GM21515 (cell line): ENCODE measurements around the gene CFAP45.

Experiments used
- ATAC-seq: cut with Tn5 transposase; IDR thresholded peaks from one replicate; pipeline ENCODE4 v1.9.1; 2021; ENCODE audit not compliant: unreplicated experiment

CFAP45 gene

DNA sequence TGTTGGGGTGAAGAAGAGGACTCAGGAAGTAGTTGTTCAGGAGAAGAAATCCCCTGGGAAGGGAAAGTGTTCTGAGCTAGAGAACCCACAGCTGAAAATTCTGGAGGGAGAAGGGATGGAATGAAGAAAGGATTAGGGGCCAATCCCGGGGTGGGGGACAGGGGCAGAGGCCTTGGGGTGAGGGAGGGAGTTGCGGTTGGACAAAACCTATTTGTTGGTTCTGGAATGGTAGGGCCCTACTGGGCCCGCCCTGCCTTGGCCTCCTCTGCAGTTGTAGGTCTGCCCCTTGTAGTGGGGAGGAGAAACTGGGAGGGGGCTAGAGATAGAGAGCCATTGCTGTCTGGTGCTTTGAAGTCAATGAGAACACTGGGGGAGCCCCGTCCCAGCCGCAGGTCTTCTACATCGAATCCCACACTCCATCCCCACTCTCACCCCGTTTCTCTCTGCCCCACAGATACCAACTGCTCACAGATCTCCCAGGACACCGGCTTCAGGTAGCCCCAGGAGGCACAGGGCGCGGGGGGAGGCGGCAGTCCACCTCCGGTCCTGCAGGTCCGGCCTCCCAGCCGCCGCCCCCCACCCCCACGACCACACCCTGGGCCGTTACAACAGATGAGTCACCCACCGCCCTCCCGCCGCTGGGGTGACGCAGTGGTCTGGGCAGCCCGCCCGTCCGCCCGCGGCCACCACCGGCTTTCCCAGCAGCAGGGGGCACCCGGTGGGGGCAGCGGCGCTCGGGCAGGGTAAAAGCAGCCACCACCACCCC, 24.2 kb upstream of the CFAP45 start:
- no peak for ATAC-seq

DNA sequence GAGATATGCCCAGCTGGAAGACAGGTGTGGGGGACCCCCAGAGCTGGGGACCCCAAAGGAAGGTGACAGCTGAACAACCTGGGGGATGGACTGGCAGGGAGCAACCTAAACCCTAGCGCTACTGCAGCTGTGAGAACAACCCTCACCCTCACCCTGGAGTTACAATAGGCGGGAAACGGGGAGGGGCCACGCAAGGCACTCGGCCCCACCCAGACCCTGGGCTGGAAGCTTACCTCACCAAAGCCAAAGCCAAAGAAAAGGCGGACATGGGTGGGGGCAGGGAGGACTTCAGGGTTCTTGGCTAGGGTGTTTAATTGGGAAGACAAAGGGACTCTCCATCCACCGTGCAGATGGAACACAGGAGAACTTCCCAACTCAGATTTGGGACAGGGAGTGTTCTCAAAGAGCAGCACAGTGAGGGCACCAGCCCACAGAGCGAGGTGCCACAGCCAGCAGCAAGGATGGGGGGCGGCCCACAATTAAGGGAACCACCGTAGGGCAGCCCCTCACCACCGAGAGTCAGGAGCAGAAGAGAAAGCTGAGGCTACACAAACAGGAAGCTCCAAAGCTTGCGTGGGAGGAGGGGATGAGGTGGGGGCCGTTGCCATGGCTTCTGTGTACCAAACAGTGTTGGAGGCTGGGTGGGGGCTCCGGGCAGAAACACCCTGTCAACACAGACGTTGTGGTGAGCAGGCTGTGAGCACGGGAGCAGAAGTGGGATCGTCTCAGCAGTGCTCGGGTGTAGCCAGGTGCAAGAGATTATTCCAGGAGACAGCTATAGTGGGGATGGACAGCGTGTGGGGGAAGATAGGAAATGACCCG, 23.4 kb upstream of the CFAP45 start:
- peak; percentile 35 for ATAC-seq

DNA sequence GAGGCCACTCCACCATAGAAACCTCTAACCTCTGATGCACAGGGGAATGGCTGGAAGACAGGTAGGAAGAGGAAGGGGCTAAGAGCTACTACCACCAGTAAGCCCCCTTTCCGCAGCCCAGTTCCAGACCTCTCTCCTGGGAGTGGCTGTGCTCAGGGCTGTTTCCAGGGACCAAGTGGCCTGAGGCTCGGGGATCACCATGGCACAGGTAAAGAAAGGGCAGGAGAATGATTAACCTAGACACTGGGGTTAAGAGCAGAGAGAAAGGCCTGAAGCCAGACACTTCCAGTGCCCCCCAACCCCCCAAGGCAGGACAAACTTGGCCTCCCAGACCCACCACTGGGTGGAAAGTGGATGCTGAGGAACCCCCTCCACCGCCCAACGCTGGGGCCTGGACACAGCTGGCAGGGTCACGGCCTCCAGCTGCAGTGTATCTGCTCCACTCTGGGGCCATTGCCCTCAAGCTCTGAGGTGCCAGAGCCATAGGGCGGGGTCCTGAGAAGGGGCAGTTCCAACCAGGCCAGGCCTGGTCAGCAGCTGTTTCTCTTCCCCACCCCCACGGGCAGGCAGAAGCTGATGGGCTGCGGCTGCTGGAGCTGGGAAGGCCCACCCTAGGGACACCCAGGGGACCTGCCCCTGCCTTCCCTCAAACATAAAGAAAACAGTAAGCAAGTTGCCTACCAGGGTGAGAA, 22.7 kb upstream of the CFAP45 start:
- no peak for ATAC-seq

DNA sequence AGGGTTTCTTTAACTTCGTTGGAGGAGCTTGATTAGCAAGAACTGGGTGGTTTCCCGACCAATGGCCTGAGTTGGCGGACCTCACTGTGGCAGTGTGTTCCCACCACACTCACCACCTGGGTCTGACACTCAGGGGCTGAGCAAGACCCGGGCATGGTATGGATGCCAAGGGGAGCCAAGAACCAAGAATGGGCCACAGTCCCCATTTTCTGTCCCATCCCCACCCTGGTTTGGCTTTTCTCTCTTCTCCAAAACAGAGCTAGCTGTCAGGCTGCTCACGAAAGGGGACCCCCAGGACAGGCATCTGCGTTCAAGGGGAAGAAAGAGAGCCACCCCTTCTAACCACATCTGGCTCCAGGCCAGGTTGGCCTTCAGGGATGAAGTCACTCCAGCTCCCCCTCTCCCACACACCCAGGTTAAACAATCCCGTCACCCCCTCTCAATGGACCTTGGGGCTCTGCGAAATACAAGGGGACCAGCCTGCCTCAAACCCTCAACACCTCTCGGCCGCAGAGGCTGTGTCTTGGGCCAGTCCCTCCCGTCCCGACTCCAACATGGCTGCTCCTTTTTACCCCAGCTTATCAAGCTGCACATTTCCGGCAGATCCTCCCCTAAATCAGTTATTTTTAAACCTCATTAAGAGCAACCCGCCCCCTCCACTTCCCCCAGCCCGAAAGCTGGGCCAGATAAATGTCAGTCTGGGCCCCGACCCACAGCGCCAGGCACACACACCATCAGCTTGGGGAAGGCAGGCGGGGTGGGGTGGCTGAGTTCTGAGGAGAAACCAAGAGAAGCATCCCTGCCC, 21.9 kb upstream of the CFAP45 start:
- ATAC-seq = no peak

DNA sequence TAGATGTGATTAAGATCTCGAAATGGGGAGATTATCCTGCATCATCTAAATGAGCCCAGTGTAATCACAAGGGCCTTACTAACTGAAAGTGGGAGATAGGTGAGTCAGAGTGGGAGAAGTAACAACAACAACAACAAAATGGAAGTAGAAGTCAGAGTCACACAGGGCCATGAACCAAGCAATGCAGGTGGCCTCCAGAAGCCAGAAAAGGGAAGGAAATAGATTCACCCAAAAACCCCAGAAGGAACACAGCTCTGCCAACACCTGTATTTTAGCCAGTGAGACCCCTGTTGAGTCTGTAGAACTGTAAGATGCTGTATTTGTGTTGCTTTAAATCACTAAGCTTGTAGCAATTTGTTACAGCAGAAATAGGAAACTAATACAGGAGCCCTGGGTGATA, 21.3 kb upstream of the CFAP45 start:
- peak; percentile 28 for ATAC-seq

DNA sequence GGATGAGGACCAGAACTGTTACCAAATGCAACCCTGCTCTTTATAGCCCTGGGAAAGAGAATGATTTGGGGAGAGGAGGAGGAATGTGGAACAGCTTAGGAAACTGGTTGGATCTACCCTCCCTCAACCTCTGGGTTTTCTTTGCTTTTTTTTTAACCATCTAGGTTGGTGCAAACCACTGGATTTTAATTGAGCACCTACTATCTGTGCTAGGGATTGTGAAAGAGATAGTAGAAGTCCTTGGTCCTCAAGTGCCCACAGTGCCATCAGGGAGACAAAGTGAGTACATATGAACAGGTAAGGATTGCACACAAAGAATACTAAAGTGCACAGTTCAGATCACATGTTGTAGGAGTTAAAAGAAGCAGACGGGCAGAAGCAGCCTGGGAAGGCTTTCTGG, 20.7 kb upstream of the CFAP45 start:
- no peak for ATAC-seq

DNA sequence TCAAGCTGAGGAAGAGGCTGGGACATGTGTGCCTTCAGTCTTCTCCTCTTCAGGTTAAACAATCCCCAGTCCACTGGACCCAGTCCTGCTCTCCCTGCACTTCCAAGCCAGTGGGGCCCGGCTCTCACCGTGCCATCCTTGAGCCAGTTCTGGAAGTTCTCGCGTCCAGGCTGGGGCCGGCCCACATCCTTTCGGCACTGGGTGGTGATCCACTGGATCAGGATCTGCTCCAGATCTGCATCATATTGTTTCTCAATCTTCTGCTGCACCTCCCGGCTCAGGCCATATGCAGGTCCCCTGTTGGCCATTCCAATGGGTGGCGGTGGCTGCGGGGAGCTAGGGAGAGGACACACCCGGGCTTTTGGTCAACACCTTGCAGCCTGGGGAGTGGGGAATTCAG, 20.2 kb upstream of the CFAP45 start:
- no peak for ATAC-seq

DNA sequence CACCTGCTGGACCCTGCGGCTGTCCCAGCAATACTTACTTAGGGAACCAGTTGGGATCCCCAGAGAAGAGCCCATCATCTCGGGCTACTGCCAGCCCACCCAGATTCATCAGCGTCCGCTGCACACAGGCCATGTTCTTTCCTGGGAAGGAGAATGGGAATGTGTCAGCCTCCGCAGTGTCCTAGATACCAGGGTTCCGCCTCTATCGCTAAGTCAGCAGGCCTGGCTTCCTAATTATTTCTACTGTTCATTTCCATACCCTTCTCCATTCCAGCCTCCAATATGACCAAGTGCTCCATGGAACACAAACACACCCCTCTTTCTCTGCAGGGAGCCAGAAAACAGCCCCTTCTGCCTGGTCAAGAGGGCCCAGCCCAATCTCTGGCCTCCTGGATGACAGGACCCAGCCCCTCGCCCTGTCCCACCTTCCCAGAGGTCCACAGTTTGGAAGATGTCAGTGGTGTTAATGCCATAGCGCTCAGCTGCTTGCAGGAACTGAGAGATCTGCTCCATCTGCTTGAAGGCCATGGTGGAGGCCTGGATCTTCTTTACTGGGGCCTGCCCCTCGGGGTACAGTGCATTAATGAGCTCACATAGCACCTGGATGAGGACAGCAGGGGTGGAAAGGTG, 19.4 kb upstream of the CFAP45 start:
- no peak for ATAC-seq

DNA sequence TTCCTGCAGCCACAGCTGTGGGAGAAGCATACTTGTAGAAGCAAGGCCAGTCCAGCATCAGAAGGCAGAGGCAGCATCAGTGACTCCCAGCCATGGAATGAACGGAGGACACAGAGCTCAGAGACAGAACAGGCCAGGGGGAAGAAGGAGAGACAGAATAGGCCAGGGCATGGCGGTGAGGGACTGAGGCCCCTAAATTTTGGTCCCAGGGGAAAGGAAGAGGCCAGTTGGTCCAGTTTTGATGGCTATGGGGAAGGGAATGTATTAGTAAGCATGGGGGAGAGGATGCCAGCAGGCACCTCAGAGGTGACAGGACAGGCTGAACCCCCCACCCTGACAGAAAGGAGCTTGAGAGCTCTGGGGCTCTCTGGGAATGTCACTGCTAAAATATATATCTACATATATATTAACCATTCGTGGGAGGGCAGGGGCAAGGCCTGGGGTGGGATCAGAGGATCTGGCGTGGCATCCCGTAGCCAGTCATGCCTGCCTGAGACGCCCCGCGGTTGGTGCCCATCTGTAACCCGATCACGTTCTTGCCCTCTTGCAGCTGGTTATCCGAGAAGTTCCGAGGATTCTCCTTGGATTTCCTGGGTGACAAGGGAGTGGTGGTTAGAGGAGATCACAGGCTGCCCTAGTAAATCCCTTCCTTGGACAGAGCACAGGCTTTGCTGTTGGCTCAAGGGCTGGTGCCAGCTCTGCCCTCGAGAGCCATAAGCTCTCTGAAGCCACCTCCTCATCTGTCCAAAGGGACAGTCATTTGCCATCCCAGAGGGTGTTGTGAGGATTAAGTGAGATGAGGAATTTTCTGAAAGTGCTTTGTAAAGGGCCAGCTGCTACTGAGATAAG, 18.6 kb upstream of the CFAP45 start:
- no peak for ATAC-seq

DNA sequence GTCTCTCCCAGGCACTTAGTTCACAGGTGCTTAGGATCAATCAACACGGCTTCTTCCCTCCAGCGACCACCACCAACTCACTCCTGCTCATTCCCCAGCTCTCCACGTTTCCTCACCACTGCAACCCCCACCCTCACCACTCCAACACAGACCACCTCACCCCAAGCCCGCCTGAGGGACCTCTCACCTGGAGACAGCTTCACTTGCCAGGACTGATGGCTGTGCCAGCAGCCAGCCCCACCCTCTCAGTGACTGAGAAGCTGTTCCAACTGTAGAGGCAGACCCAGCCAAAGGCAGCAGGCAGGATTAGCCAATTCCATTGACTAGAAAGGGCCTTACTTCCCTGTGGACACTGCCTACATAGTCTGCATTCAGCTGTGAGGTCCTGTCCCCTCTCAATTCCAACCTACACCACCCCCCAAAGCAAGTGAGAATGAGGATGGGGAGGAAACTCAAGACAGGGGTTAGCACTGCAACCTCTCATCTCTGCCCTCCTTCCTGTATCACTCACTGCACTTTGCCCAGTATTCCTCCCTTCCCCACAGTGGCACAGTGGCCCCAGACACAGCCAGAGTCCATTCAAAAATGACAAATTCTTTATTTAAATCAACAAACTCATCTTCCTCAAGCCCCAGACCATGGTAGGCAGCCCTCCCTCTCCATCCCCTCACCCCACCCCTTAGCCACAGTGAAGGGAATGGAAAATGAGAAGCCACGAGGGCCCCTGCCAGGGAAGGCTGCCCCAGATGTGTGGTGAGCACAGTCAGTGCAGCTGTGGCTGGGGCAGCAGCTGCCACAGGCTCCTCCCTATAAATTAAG, 17.8 kb upstream of the CFAP45 start:
- ATAC-seq = no peak

DNA sequence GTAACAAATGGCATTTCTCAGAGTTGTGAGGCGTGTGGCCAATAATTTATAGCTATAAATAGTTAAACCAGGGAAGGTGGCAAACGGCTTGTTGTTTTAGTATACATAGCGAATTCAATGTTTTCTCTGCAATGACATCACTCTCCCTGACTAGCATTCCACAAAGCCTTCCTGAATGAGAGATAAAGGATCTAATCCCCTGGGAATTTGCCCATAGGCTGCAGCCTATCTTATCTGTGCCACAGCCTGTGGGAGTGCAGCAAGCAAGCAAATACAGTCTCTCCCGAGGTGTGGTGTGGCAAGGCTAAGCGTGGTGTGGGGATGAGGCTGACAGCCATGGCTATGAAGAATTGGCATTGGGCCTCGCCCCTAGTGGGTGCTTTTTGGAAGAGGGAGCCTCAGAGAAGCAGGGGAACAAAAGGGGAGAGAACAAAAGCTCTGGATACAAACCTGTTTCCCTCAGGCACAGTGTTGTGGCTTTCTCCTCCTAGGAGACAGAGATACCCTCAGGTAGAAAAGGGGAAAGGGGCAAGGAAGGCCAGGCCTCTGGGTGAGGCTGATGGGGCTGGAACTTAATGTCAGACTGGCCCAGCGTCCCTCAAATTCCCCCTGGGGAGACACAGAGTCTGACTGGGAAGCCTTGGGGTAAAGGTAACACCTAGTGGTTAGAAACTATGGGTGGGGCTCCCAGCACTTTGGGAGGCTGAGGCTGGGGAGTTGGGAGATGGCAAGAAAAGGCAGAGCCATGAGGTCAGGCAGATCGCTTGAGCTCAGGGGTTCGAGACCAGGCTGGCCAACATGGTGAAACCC, 16.5 kb upstream of the CFAP45 start:
- ATAC-seq = no peak

DNA sequence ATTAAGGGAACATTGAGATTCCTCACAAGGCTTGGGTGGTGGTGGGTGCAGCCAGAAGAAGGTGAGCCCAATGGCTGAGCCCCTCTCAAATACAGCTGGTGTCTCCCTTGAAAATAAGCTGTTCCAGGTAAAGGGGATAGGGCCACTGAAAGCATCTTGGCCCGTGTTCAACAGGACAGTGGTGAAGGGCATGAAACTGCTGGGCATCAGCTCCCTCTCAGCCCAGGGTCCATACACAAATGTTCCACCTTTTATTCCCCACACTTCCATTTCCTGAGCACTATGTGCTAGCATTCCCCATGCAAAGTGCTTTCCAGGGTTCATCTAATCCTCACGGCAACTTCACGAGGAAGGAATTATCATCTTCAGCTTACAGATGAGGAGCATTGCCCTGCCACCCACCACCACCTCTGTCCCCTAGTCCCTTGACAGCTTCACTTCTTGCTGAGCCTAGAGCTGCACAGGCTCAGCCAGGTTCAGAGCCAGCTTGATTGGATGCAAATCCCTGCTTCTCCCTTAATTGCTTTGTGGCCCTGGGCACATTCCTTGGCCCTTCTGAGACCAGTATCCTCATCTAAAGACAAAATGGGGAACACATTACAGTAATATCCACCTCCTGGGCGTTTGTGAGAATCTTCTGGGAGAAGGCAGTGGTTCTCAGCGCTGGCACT, 15.7 kb upstream of the CFAP45 start:
- no peak for ATAC-seq

DNA sequence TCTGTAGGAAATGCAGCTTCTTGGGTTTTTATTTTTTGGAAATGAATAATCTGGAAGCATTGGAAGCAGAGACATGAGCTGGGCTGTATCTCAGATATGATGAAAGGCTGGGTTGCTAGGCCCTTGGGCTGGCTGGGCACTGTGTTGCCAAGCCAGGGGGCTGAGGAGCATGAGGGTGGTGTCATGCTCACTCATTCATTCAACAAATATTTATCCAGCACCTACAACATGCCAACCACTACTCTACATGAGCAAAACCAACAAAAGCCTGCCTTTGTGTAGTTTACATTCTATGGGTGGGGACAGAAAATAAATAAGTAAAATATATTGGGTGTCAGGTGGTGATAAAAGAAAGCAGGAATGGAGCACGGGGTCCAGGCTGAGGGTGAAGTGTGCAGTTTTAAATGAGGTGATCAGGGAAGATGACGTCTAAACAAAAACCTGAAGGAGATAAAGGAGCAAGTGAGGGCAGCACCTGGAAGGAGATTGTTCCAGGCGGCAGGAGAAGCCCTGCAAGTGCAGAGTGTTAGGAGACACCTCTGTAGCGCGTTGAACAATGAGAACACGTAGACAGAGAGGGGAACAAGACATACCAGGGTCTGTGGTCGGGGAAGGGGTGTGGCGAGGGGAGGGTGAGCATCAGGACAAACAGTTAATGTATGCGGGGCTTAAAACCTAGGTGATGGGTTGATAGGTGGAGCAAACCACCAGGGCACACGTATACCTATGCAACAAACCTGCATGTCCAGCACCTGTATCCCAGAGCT, 14.5 kb upstream of the CFAP45 start:
- ATAC-seq = no peak

DNA sequence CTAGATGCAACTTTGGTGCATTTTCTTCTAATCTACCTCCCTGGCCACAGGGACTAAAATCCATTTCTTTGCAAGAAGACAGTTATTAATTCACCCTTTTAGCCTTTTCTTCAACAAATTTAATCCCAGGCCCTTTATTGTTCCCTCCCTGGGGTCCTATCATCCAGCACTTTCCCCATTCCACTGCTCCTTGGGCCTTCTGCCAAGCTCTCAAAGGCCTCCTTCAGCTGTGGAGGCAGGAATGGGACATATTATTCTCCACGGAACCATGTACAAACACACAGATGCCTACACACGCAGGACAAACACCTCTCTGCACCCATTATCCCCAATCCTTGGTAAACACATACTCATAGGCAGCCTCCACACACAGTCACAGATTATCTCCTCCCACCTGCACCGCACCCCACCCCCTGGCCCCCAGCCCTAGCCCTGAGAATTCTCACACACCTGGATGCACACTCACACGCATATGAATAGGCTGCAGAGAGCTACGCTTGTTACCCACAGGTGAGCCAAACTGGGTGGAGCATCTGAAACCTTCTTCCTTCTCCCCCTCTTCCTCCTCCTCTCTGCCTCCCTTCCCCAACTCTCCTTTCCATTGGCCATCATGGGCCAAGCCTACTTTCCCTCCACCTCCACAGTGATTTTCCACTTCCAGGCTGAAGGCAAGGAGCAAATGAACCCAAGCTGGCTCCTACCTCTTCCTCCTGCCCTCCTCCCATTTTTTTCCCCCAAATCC, 13.7 kb upstream of the CFAP45 start:
- ATAC-seq = no peak

DNA sequence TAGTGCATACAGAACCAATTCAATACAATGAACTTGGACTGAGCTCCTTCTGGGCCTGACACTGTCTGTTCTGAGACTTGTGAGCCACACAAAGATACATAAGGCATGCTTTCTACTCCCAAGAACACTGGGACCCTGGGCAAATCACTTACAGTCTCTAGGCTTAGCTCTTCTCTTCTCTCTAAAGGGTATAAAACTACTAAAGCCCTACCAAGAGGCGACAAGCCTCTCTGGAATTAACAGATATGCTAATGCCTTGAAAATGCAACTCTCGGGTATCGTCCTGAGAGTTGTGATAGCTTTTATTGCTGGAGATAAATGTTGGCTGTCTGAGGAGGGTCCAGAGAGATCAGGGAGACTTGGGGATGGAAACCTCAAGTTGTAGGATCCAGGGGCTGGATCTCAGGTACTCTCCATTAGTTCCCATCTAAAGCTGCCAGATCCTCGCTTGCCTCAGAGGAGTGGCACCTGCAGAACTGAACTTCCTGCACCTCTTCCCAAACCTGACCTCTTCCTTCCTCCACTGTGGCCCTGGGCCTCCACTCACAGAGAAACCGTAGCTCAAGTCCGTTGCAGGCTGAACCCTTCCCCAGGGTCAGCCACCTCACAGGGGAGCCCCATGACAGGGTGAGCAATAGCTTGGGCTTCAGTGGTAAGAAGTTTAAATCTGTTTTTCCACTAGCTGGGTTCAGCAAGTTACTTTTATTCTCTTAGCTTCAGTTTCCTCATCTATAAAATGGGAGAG, 11.5 kb upstream of the CFAP45 start:
- no peak for ATAC-seq
